Measurements from ENCODE around the gene GLIS1.

- no peak for TF ChIP-seq CTCF (IDR thresholded peaks at IDR 0.05; ENCODE audit: extremely low read depth in 1 of 2, insufficient read depth in 1 of 2, low read depth in 1 of 2, low read length in 2 of 2)
- TF ChIP-seq GATA2 (IDR thresholded peaks at IDR 0.05; ENCODE audit: insufficient read depth, insufficient read length, low read depth, low read length) = no peak
- no peak for TF ChIP-seq MYC (IDR thresholded peaks at IDR 0.05; ENCODE audit: low read depth, low read length)
These were observed 163.6 kb downstream of the GLIS1 start for GRCh38 chr1:53575141-53575954.
